ENCODE results near the gene FXYD4. TPM values are rescaled to one million over a fixed set of nuclear protein-coding genes. Genes with fewer than 3 reads are reported as not detected.

Gene FXYD4
- total and polyA plus RNA-seq, 2 experiments from 2014 or later: 0.19 to 0.80 TPM

- Histone ChIP-seq H3K9me2 (replicated peaks; ENCODE audit: insufficient read depth) (no peaks in the 10 kb centered on the region), H3K4me3 (no peak overlapping the region), H2AFZ (no peak overlapping the region), H3K36me3 (replicated peaks; ENCODE audit: insufficient read depth, low read depth) (peaks cover 5% of the 10 kb centered on the region), H3K4me1 (ENCODE audit: insufficient read depth) (peaks cover 18% of the 10 kb centered on the region), H3K79me2 (peaks cover 80% of the 10 kb centered on the region), H3K27ac (no peak overlapping the region), H3K9me3 (ENCODE audit: low read depth) (no peaks in the 10 kb centered on the region), H3K27me3 (no peaks in the 10 kb centered on the region), H3K4me2 (peak overlapping the region; percentile 18), H4K20me1 (ENCODE audit: insufficient read depth, poor library complexity, severe bottlenecking) (peaks cover 86% of the 10 kb centered on the region)
- WGBS (ENCODE audit: low lambda C conversion rate, missing lambda C conversion rate): 51% methylated on average over 3 of the region's 3 CpGs
- TF ChIP-seq EZH2 (IDR thresholded peaks at IDR 0.05; ENCODE audit: borderline replicate concordance) (no peak), EZH2phosphoT487 (IDR thresholded peaks at IDR 0.05; ENCODE audit: low read depth, severe bottlenecking, unreplicated experiment) (no peak), CTCF (IDR thresholded peaks at IDR 0.05; ENCODE audit: poor library complexity) (no peak)
- no peak for DNase-seq (ENCODE audit: low spot score)
These were observed 18.4 kb downstream of the FXYD4 start for GRCh38 chr10:43389867-43390266.

- Histone ChIP-seq H3K27ac (peak overlapping the region; percentile 24), H2AFZ (no peak overlapping the region), H3K36me3 (replicated peaks; ENCODE audit: insufficient read depth, low read depth) (peaks cover 5% of the 10 kb centered on the region), H3K9me3 (ENCODE audit: low read depth) (no peaks in the 10 kb centered on the region), H3K79me2 (peaks cover 84% of the 10 kb centered on the region), H3K4me2 (peak overlapping the region; percentile 18), H3K27me3 (no peaks in the 10 kb centered on the region), H3K4me3 (no peak overlapping the region), H3K4me1 (ENCODE audit: insufficient read depth) (peaks cover 22% of the 10 kb centered on the region), H3K9me2 (replicated peaks; ENCODE audit: insufficient read depth) (no peaks in the 10 kb centered on the region), H4K20me1 (ENCODE audit: insufficient read depth, poor library complexity, severe bottlenecking) (peaks cover 88% of the 10 kb centered on the region)
- WGBS (ENCODE audit: low lambda C conversion rate, missing lambda C conversion rate): 80% methylated on average over 5 of the region's 5 CpGs
- TF ChIP-seq EZH2phosphoT487 (IDR thresholded peaks at IDR 0.05; ENCODE audit: low read depth, severe bottlenecking, unreplicated experiment): no peak
- no peak for TF ChIP-seq CTCF (IDR thresholded peaks at IDR 0.05; ENCODE audit: poor library complexity)
- TF ChIP-seq EZH2 (IDR thresholded peaks at IDR 0.05; ENCODE audit: borderline replicate concordance): no peak
- DNase-seq (ENCODE audit: low spot score): no peak
These were observed 18.9 kb downstream of the FXYD4 start for GRCh38 chr10:43390333-43390732.

GRCh38 chr10:43390759-43391158, 19.3 kb downstream of the FXYD4 start:
- peak; percentile 52 for TF ChIP-seq CTCF (IDR thresholded peaks at IDR 0.05; ENCODE audit: poor library complexity)
- no peak for TF ChIP-seq EZH2 (IDR thresholded peaks at IDR 0.05; ENCODE audit: borderline replicate concordance)
- Histone ChIP-seq H3K4me3 (no peak overlapping the region), H2AFZ (no peak overlapping the region), H3K9me2 (replicated peaks; ENCODE audit: insufficient read depth) (no peaks in the 10 kb centered on the region), H3K9me3 (ENCODE audit: low read depth) (no peaks in the 10 kb centered on the region), H3K36me3 (replicated peaks; ENCODE audit: insufficient read depth, low read depth) (peaks cover 5% of the 10 kb centered on the region), H3K79me2 (peaks cover 89% of the 10 kb centered on the region), H3K27ac (peak overlapping the region; percentile 24), H4K20me1 (ENCODE audit: insufficient read depth, poor library complexity, severe bottlenecking) (peaks cover 90% of the 10 kb centered on the region), H3K4me2 (peak overlapping the region; percentile 18), H3K27me3 (no peaks in the 10 kb centered on the region), H3K4me1 (ENCODE audit: insufficient read depth) (peaks cover 23% of the 10 kb centered on the region)
- 73% methylated on average over 7 of the region's 7 CpGs for WGBS (ENCODE audit: low lambda C conversion rate, missing lambda C conversion rate)
- peak; percentile 54 for DNase-seq (ENCODE audit: low spot score)

- no peak for DNase-seq (ENCODE audit: low spot score)
- Histone ChIP-seq H3K4me1 (ENCODE audit: insufficient read depth) (peaks cover 23% of the 10 kb centered on the region), H3K4me3 (no peak overlapping the region), H3K4me2 (no peak overlapping the region), H3K27ac (peak overlapping the region; percentile 14), H2AFZ (no peak overlapping the region), H3K36me3 (replicated peaks; ENCODE audit: insufficient read depth, low read depth) (peaks cover 5% of the 10 kb centered on the region), H3K9me2 (replicated peaks; ENCODE audit: insufficient read depth) (no peaks in the 10 kb centered on the region), H3K27me3 (no peaks in the 10 kb centered on the region), H4K20me1 (ENCODE audit: insufficient read depth, poor library complexity, severe bottlenecking) (peaks cover 90% of the 10 kb centered on the region), H3K79me2 (peaks cover 94% of the 10 kb centered on the region), H3K9me3 (ENCODE audit: low read depth) (no peaks in the 10 kb centered on the region)
- no peak for TF ChIP-seq EZH2 (IDR thresholded peaks at IDR 0.05; ENCODE audit: borderline replicate concordance)
- no peak for TF ChIP-seq CTCF (IDR thresholded peaks at IDR 0.05; ENCODE audit: poor library complexity)
- no peak for TF ChIP-seq EZH2phosphoT487 (IDR thresholded peaks at IDR 0.05; ENCODE audit: low read depth, severe bottlenecking, unreplicated experiment)
- 90% methylated on average over 6 of the region's 6 CpGs for WGBS (ENCODE audit: low lambda C conversion rate, missing lambda C conversion rate)
These were observed 20.1 kb downstream of the FXYD4 start for GRCh38 chr10:43391496-43391895.

Measured in hepatocyte (in vitro differentiated cells).